SK-N-MC (cell line): ENCODE results near the gene TEX44.
"Not testable (repeated sequence)": the region's sequence is repeated elsewhere in the genome, so short reads cannot be mapped to it uniquely, and the experiment has no call there.

Experiments
- FOXP2 ChIP-seq: optimal IDR thresholded peaks from 2 replicates; pipeline ENCODE3; 2011; ENCODE audit warnings: mild to moderate bottlenecking, moderate library complexity; ENCODE audit not compliant: insufficient read depth; ENCODE audit errors: extremely low read length, control extremely low read depth
- POLR2AphosphoS5 ChIP-seq: IDR thresholded peaks from 2 replicates; pipeline ENCODE4 v1.6.1; 2012; ENCODE audit warnings: mild to moderate bottlenecking, low read depth, low read length, borderline replicate concordance

GRCh38 chr2:231587744-231588143, 4.9 kb upstream of the TEX44 start:
- not testable (repeated sequence) for TF ChIP-seq POLR2AphosphoS5, FOXP2
